ENCODE data around the gene RPS16. TPM values are rescaled to one million over a fixed set of nuclear protein-coding genes. Genes with fewer than 3 reads are reported as not detected.

Gene RPS16
- total and polyA plus RNA-seq, 2 of the 13 experiments (the other 11 are each of a cell fraction or from before 2014, with no cell fraction given), result 488 to 2,583 TPM

- TF ChIP-seq SAFB2 (CRISPR knock-in tag; IDR thresholded peaks at IDR 0.05; ENCODE audit: borderline replicate concordance, low read depth) (no peak; the same call in 1 of the 2 replicates), HNF4A (CRISPR knock-in tag; IDR thresholded peaks at IDR 0.05) (peak; percentile 99), ZNF563 (CRISPR knock-in tag; IDR thresholded peaks at IDR 0.05) (no peak; the same call in 1 of the 2 replicates), TP53 (CRISPR knock-in tag; conservative IDR thresholded peaks at IDR 0.05) (no peak), SNAPC2 (CRISPR knock-in tag; IDR thresholded peaks at IDR 0.05) (no peak), NPAS2 (CRISPR knock-in tag; IDR thresholded peaks at IDR 0.05; ENCODE audit: borderline replicate concordance) (no peak), ZNF703 (CRISPR knock-in tag; IDR thresholded peaks at IDR 0.05; ENCODE audit: borderline replicate concordance) (no peak), PHF21A (CRISPR knock-in tag; IDR thresholded peaks at IDR 0.05) (peak; percentile 89), ZNF20 (CRISPR knock-in tag; IDR thresholded peaks at IDR 0.05) (no peak), PITX1 (CRISPR knock-in tag; IDR thresholded peaks at IDR 0.05) (peak; percentile 87; the same call in 1 of the 2 replicates), FOXC1 (CRISPR knock-in tag; IDR thresholded peaks at IDR 0.05; ENCODE audit: borderline replicate concordance) (peak; percentile 68; the same call in 1 of the 2 replicates), CAMTA2 (CRISPR knock-in tag; IDR thresholded peaks at IDR 0.05; ENCODE audit: borderline replicate concordance) (no peak), FOXM1 (CRISPR knock-in tag; IDR thresholded peaks at IDR 0.05) (no peak), ZNF44 (CRISPR knock-in tag; IDR thresholded peaks at IDR 0.05) (no peak; the same call in 1 of the 2 replicates), ZNF367 (CRISPR knock-in tag; IDR thresholded peaks at IDR 0.05; ENCODE audit: borderline replicate concordance) (no peak), MAFG (CRISPR knock-in tag; IDR thresholded peaks at IDR 0.05) (no peak), BHLHE40 (IDR thresholded peaks at IDR 0.05; ENCODE audit: low read length) (0 out of 2 replicates have a peak, but pooled peaks have one; percentile 30), NFKB2 (CRISPR knock-in tag; IDR thresholded peaks at IDR 0.05; ENCODE audit: borderline replicate concordance) (no peak; the same call in 1 of the 2 replicates), ZNF253 (CRISPR knock-in tag; IDR thresholded peaks at IDR 0.05; ENCODE audit: borderline replicate concordance) (no peak)
- TF ChIP-seq, protein P1, sequence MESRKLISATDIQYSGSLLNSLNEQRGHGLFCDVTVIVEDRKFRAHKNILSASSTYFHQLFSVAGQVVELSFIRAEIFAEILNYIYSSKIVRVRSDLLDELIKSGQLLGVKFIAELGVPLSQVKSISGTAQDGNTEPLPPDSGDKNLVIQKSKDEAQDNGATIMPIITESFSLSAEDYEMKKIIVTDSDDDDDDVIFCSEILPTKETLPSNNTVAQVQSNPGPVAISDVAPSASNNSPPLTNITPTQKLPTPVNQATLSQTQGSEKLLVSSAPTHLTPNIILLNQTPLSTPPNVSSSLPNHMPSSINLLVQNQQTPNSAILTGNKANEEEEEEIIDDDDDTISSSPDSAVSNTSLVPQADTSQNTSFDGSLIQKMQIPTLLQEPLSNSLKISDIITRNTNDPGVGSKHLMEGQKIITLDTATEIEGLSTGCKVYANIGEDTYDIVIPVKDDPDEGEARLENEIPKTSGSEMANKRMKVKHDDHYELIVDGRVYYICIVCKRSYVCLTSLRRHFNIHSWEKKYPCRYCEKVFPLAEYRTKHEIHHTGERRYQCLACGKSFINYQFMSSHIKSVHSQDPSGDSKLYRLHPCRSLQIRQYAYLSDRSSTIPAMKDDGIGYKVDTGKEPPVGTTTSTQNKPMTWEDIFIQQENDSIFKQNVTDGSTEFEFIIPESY (CRISPR knock-in tag; IDR thresholded peaks at IDR 0.05), result peak; percentile 76
- TF ChIP-seq, protein P2, sequence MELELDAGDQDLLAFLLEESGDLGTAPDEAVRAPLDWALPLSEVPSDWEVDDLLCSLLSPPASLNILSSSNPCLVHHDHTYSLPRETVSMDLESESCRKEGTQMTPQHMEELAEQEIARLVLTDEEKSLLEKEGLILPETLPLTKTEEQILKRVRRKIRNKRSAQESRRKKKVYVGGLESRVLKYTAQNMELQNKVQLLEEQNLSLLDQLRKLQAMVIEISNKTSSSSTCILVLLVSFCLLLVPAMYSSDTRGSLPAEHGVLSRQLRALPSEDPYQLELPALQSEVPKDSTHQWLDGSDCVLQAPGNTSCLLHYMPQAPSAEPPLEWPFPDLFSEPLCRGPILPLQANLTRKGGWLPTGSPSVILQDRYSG (CRISPR knock-in tag; IDR thresholded peaks at IDR 0.05), result no peak
- TF ChIP-seq, protein P3, sequence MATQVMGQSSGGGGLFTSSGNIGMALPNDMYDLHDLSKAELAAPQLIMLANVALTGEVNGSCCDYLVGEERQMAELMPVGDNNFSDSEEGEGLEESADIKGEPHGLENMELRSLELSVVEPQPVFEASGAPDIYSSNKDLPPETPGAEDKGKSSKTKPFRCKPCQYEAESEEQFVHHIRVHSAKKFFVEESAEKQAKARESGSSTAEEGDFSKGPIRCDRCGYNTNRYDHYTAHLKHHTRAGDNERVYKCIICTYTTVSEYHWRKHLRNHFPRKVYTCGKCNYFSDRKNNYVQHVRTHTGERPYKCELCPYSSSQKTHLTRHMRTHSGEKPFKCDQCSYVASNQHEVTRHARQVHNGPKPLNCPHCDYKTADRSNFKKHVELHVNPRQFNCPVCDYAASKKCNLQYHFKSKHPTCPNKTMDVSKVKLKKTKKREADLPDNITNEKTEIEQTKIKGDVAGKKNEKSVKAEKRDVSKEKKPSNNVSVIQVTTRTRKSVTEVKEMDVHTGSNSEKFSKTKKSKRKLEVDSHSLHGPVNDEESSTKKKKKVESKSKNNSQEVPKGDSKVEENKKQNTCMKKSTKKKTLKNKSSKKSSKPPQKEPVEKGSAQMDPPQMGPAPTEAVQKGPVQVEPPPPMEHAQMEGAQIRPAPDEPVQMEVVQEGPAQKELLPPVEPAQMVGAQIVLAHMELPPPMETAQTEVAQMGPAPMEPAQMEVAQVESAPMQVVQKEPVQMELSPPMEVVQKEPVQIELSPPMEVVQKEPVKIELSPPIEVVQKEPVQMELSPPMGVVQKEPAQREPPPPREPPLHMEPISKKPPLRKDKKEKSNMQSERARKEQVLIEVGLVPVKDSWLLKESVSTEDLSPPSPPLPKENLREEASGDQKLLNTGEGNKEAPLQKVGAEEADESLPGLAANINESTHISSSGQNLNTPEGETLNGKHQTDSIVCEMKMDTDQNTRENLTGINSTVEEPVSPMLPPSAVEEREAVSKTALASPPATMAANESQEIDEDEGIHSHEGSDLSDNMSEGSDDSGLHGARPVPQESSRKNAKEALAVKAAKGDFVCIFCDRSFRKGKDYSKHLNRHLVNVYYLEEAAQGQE (IDR thresholded peaks at IDR 0.05; ENCODE audit: borderline replicate concordance in 1 of 2, low read depth in 1 of 2, low read length in 2 of 2), result no peak
Measured at GRCh38 chr19:39397360-39398296, 38.1 kb downstream of the RPS16 start (continued).

Measured in HepG2 (cell line).